Glomerular endothelial cell (primary cell): ENCODE measurements around the gene DOHH. TPM values are rescaled to one million over a fixed set of nuclear protein-coding genes. Genes with fewer than 3 reads are reported as not detected.

Experiments
- DNase-seq: peaks from one replicate; pipeline ENCODE4 v3.0.0-alpha.2; 2011; ENCODE audit warnings: low read depth, low spot score; ENCODE audit errors: extremely low read depth
- total RNA-seq: library from RNA; depleted of rRNA; stranded (reverse); fragments of >200 nt; gene quantifications from 2 replicates; pipeline ENCODE4 v1.2.3, GENCODE V29; 2015

Gene DOHH
- total RNA-seq, 1 donor from 2014 or later = 28.7 TPM

DNA sequence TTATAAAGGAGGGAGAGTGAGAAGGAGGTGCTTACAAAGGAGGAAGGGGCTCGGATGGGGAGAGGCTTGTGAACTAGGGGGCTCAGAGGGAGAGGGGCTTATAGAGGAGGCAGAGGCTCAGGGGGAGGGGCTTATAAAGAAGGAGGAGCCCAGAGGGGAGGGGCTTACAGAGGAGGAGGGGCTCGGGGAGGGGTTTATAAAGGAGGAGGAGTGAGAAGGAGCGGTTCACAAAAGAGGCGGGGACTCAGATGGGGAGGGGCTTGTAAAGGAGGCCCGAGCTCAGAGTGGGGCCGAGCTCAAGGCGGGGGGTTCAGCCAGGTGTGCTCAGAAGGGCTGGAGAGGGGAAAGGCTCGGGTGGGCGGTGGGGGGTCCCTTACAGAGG lies 20.6 kb downstream of the DOHH start:
- DNase-seq = no peak

DNA sequence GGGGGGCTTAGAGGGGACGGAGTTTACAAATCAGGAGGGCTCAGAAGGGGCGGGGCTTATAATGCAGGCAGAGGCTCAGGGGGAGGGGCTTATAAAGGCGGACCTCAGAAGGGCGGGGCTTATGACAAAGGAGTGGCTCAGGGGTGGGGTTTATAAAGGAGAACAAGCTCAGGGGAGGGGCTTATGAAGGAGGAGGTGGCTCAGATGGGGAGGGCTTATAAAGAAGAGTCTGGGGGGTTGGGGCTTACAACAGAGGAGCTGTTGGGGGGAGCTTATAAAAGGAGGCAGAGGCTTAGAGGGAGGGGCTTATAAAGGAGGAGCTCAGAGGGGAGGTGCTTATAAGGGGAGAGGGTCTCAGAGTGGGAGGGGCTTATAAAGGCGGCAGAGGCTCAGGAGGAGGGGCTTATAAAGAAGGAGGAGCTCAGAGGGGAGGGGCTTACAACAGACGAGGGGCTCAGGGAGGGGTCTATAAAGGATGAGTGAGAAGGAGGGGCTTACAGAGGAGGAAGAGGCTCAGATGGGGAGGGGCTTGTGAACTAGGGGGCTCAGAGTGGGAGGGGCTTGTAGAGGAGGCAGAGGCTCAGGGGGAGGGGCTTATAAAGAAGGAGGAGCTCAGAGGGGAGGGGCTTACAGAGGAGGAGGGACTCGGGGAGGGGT lies 21.2 kb downstream of the DOHH start:
- no peak for DNase-seq

DNA sequence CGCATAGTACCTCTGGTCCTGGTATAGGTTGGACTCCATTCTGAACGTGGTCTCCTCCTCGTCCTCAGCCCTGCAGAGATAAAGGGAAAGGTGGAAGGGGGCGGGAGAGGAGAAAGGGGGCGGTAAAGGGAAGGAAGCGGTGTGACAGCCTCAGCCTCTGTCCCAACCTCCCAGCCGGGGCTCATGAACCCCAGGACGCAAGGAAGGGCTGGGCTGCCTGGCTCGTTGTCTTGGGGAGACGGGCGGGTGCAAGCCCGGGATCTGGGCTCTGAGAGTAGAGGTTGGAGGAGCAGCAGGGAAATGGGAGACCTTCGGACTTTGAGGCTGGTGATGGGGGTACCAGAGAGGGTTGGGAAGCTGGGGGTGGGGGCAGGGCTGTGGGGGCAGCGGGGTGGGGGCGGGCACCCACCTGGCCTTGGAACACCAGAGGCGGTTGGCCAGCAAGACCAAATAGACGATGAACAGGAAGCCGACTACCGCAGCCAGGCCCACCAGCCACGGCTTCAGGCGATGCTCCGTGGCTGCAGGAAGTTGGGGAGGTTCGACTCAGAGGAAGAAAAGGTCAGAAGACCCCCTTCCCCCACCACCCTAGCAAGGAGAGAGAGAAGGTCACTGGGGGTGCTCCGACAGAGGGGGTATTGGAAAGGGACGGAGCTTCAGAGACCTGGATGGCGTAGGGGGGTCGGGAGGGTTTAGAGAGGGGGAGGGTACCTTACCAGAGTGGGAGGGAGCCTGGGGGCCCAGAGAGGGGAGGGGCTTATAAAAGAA lies 21.9 kb downstream of the DOHH start:
- DNase-seq = no peak

DNA sequence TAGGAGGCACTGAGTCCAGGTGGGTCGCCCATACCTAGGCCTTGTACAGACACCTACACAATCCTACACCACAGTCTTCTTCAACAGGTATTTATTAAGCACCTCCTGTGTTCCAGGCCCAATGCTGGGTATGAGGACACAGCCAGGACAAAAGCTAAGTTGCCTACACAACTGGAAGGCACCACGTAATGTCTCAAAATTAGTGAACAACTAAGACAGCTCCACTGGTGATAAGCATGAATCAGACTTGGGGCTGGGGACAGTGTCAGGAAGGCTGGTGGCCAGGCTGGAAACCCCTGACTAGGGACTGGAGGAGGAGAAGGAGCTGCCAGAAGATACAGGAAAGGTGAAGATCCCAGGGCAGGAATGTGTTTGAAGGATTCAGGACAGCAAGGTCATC lies 22.5 kb downstream of the DOHH start:
- DNase-seq = no peak

GRCh38 chr19:3477506-3477905 lies 23.0 kb downstream of the DOHH start:
- DNase-seq = no peak

DNA sequence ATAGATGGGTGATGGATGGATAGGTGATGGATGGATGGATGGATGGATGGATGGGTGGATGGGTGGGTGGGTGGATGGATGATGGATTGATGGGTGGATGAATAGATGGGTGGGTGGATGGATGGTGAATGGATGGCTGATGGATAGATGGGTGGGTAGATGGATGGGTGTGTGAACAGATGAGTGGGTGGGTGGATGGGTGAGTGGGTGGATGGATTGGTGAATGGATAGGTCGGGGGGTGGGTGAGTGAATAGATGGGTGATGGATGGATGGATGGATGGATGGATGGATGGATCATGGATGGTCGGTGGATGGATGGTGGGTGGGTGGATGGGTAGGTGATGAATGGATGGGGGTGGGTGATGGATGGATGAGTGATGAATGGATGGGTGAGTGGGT lies 23.6 kb downstream of the DOHH start:
- DNase-seq = no peak

GRCh38 chr19:3475449-3475848 lies 25.0 kb downstream of the DOHH start:
- no peak for DNase-seq

GRCh38 chr19:3474614-3475013 lies 25.9 kb downstream of the DOHH start:
- DNase-seq = no peak

DNA sequence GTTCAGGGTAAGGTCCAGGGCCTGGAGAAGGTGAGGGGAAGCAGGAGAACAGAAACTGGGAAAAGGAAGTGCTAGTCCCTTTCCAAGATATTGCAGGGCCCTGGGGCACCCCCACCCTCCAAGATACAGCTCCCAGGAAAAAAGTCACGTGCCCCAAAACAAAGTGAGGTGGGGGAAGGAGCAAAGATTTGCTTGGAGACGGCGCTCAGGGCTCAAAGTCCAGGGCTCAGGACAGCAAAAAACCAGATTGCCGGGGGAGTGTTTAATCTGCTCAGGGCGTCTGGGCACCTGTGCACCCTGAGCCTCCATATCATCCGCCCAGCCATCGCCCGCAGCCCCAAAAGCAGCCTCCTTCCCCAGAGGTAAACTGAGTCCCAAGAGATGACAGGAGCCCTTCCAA lies 26.5 kb downstream of the DOHH start:
- DNase-seq = no peak

DNA sequence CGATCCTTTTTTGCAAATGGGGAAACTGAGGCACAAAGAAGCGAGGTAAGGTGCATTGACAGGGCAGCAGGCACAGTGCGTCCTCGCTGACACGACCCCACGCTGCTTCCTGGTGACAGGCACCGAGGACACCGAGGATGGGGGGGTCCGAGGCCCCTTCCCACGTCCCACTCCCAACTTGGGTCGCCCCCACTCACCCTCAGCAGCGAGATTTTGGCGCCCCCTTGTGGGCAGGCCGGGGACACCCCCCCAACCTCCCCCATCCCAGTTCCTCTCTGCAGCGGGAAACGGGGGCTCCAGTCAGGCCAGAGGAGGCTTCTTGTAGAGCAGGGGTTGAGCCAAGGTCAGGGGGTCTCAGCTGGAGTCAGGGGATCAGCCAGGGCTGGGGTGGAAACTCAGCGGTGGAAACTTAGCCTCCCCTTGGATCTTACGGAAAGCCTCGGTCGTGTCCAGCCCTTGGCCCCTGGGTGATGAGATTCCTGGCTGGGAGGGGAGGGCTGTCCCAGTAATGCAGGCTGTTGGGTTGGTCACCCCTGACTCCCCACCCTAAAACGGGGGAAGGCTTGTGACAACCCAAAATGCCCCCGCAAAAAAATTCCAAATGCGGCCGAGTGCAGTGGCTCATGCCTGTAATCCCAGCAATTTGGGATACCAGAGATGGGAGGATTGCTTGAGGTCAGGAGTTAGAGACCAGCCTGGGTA lies 28.4 kb downstream of the DOHH start:
- DNase-seq = no peak

GRCh38 chr19:3470500-3471128 lies 29.9 kb downstream of the DOHH start:
- DNase-seq = no peak

DNA sequence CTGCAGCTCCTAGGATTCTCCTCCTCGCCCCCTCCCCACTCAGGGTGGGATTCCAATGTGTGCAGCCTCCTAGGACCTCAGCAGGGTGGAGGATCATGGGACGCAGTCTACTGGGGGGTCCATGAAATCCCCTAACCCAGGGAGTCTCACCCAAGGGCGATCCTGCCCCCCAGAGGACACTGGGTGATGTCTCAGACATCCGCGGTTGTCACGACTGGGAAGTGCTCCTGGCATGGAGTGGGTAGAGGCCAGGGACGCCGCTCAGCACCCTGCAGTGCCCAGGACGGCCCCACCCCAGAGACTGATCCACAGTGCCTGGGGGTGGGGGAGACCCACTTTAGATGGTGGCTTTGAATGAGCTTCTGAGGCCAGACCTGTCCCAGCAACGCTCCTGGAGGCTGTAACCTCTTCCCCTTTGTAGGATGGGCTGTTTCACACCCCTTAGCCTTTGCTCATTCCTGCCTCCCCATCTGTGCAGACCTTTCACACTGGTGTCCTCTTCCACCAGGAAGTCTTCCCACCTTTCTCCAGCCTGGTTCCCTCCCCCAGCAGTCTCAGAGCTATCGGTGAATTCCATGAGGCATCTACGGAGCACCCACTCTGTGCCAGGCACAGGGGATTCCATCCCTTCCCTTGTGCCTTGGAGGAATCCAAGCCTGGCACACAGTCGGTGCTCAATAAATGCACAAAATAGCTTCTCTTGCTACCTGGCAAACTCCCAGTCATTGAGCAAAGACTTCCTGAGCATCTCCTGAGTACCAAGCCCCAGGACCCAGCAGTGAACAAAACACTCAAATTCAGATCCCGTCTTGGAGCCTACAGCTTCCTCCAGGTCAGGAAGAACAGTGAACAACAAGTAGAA lies 30.6 kb downstream of the DOHH start:
- no peak for DNase-seq

DNA sequence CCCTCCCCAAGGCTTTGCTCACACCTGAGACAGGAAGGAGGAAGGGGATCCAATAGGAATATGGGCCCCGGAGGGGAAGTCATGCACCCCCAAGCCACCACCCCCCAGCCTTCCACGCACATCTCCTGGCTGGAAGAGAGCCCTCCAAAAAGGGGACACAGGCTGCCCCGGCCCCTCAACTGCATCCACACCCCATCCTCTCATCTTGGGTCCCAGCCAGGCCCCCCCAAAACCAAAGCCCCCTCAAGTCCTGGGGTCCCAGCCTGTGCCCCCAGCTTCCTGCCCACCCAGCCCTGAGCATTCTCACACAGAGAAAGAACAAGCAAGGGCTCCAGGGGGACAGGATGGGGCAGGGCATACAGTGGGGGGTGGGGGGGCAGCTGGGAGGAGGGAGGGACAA lies 32.3 kb downstream of the DOHH start:
- DNase-seq = no peak

- DNase-seq = no peak
These were observed 32.9 kb downstream of the DOHH start for GRCh38 chr19:3467437-3468198.

DNA sequence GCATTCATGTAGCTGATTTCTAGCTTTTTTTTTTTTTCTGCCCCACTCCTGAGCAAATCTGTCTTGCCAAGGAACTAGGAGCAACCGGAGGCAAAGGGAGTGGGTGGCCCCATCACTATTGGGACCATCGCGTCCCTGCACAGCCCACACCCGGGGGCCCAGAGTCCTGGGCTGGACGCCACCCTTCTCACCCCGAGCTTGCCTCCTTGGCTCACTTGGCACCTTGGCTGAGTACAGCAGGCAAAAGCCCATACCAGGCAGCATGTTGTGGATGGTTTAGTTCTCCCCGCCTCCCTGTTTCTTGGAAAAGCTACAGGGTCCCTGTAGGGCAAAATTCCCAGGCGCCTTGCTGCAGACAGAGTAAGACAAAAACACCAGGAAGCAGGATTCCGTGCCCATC lies 33.8 kb downstream of the DOHH start:
- no peak for DNase-seq

DNA sequence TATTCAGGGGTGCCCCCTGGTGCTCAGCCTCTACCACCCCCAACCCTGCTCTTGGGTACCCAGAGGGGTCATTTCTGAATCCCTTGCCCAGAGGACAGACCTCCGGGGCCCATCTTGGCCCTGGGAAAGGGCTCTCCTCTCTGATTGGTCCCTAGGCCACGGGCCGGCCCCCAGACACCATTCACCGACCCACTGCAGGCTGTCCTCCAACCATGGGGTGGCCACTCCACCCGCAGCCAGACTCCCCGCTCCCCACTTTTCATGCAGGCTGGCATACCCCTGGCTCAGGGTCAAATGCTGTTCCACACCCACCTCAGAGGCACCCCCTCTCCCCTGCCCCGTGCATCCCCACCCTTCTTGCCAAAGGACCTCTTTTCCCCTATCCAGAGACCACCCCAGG lies 34.9 kb downstream of the DOHH start:
- no peak for DNase-seq

DNA sequence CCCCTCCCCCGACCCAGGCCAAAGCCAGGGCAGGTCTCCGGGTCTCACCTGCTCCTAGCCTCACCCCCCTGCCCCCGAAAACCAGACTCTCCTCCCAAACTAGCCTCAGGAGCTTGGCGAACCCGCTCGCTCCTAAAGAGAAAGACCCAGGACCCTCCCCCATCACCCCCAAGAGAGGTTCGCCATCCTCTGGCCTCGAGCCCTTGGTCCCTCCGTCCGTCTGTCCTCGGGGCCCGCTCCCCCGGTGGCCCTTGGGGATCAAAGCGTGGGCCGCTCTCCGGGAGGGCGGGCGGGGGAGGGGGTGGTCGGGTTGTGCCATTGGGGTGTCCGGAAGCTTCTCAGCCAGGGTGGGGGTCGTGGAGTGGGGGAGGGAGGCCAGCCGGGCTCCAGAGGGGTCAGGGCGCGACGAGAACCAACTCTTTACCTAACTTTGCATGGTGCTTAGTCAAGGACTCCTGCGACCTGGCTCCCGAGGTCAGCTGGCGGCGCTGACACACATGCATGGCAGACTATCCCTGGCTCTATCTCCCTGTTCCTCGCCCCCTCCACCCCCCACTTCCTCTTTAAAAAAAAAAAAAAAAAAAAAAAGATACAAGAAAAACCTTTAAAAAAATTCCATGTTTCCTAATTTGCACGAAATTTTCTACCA lies 35.8 kb downstream of the DOHH start:
- DNase-seq = no peak

DNA sequence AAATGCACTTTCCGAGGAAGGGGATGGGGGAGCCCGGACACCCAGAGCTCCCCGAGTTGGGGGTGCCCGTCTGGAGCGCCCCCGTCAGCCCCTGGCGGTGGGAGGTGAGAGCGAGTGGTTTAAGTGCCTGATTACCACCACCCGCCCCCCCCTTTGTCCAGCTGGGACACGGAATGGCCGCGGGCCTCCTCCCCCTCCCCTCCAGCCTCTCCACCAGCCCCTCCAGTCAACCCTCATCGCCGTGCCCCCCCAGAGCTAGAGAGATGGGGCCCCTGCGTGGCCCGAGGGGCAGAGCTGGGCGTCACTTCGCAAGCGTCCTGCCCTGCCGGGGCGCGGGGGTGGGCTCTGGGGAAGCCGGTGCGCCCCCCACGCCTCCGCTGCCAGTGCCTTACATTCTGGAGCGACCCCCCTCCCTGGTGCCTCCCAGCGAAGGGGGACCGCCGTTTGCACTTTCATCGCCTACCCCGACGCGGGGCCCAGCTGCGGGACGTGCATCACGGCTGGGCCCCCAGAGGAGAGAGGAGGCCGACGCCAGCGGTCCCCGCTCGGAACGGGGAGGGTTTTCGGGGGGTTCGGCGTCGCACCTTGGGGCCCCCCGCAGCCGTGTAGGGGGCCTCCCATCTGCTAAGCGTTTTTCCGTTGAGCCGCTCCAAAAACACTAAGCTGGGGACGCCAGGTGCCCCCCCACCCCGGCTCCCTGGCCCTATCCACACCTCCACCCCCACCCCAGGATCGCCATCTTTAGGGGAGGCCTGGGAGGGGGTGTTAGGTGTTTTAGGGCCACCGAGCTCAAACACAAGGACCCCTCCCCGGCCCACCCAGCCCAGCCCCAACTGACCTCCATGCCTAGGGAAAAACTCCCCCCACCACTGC lies 36.5 kb downstream of the DOHH start:
- no peak for DNase-seq
